Mesenchymal stem cell (in vitro differentiated cells and primary cell): ENCODE measurements around the gene MSL3.

ENCODE experiments used
- DNase-seq: peaks from one replicate; pipeline ENCODE4 v3.0.0-alpha.2; 2013
- H2AFZ ChIP-seq: one replicate; pipeline ENCODE4 v1.6.1; 2013; ENCODE audit warnings: low read depth, mild to moderate bottlenecking, control low read depth, inconsistent platforms, low read length, moderate library complexity
- H2AK5ac ChIP-seq: 2 replicates; pipeline ENCODE4 v1.6.1; 2013; ENCODE audit warnings: low read length, moderate library complexity, mild to moderate bottlenecking, inconsistent platforms; ENCODE audit not compliant: severe bottlenecking
- H2BK120ac ChIP-seq: one replicate; pipeline ENCODE4 v1.6.1; 2013; ENCODE audit warnings: low read depth, mild to moderate bottlenecking, inconsistent platforms, low read length, moderate library complexity
- H2BK12ac ChIP-seq, 2 experiments: one replicate each; pipeline ENCODE4 v1.6.1; 2013; ENCODE audit warnings: inconsistent platforms in 2 of 2, low read length in 2 of 2, mild to moderate bottlenecking in 2 of 2, moderate library complexity in 2 of 2, control low read depth in 1 of 2
- H2BK15ac ChIP-seq: one replicate; pipeline ENCODE4 v1.6.1; 2013; ENCODE audit warnings: mild to moderate bottlenecking, low read depth, inconsistent platforms; ENCODE audit not compliant: poor library complexity, severe bottlenecking
- H2BK5ac ChIP-seq: 2 replicates; pipeline ENCODE4 v1.6.1; 2013; ENCODE audit warnings: low read depth, mild to moderate bottlenecking, low read length, control low read depth, inconsistent platforms; ENCODE audit not compliant: poor library complexity, severe bottlenecking
- H3K14ac ChIP-seq, 2 experiments: one replicate each; pipeline ENCODE4 v1.6.1; 2013; ENCODE audit warnings: inconsistent platforms in 2 of 2, low read length in 2 of 2, control low read depth in 1 of 2, mild to moderate bottlenecking in 1 of 2, moderate library complexity in 1 of 2
- H3K18ac ChIP-seq, 2 experiments: one replicate each; pipeline ENCODE4 v1.6.1; 2013; ENCODE audit warnings: inconsistent platforms in 2 of 2, low read length in 2 of 2, control low read depth in 1 of 2, low read depth in 1 of 2, mild to moderate bottlenecking in 1 of 2
- H3K23ac ChIP-seq, 2 experiments: one replicate each; pipeline ENCODE4 v1.6.1; 2013; ENCODE audit warnings: inconsistent platforms in 2 of 2, low read length in 2 of 2, mild to moderate bottlenecking in 2 of 2, moderate library complexity in 2 of 2, control low read depth in 1 of 2
- H3K27ac ChIP-seq: 2 replicates; pipeline ENCODE4 v1.5.1; 2013; ENCODE audit warnings: mild to moderate bottlenecking, moderate library complexity, low read length, control low read depth, inconsistent platforms; ENCODE audit not compliant: poor library complexity, severe bottlenecking
- H3K27me3 ChIP-seq, 2 experiments: 2 replicates each; pipeline versions ENCODE4 v1.6.1 to v1.7.0; 2013; ENCODE audit warnings: low read length in 2 of 2, mild to moderate bottlenecking in 2 of 2, moderate library complexity in 2 of 2, control low read depth in 1 of 2, inconsistent platforms in 1 of 2; ENCODE audit not compliant: control insufficient read depth in 1 of 2, insufficient read depth in 1 of 2
- H3K36me3 ChIP-seq, 2 experiments: 2 replicates each; pipeline versions ENCODE4 v1.6.1 to v1.7.0; 2013; ENCODE audit warnings: low read length in 2 of 2, control low read depth in 1 of 2, inconsistent platforms in 1 of 2, low read depth in 1 of 2, mild to moderate bottlenecking in 1 of 2; ENCODE audit not compliant: insufficient read depth in 2 of 2, control insufficient read depth in 1 of 2
- H3K4ac ChIP-seq, 2 experiments: one replicate each; pipeline ENCODE4 v1.6.1; 2013; ENCODE audit warnings: inconsistent platforms in 2 of 2, low read length in 2 of 2, mild to moderate bottlenecking in 2 of 2, moderate library complexity in 2 of 2, control low read depth in 1 of 2, low read depth in 1 of 2
- H3K4me1 ChIP-seq: 2 replicates; pipeline ENCODE4 v1.6.1; 2013; ENCODE audit warnings: low read depth, low read length, control low read depth; ENCODE audit not compliant: control insufficient read depth, insufficient read depth
- H3K4me2 ChIP-seq: 2 replicates; pipeline ENCODE4 v1.6.1; 2013; ENCODE audit warnings: low read length, mild to moderate bottlenecking, inconsistent platforms; ENCODE audit not compliant: poor library complexity, severe bottlenecking
- H3K4me3 ChIP-seq, 2 experiments: 2 replicates each; pipeline versions ENCODE4 v1.5.1 to v1.7.0; 2013; ENCODE audit warnings: low read length in 2 of 2, mild to moderate bottlenecking in 2 of 2, control low read depth in 1 of 2, low read depth in 1 of 2; ENCODE audit not compliant: insufficient read depth in 1 of 2
- H3K79me1 ChIP-seq: replicated peaks from 2 replicates; pipeline ENCODE4 v1.6.1; 2013; ENCODE audit warnings: mild to moderate bottlenecking, control low read depth, low read length, inconsistent platforms; ENCODE audit not compliant: poor library complexity, severe bottlenecking
- H3K9ac ChIP-seq: 2 replicates; pipeline ENCODE4 v1.7.0; 2013; ENCODE audit warnings: mild to moderate bottlenecking, low read length, moderate library complexity
- H3K9me3 ChIP-seq: 2 replicates; pipeline ENCODE4 v1.7.0; 2013; ENCODE audit warnings: mild to moderate bottlenecking, low read length; ENCODE audit not compliant: control insufficient read depth
- H4K8ac ChIP-seq: one replicate; pipeline ENCODE4 v1.6.1; 2013; ENCODE audit warnings: inconsistent platforms, mild to moderate bottlenecking, low read length, moderate library complexity
- H4K91ac ChIP-seq: one replicate; pipeline ENCODE4 v1.6.1; 2013; ENCODE audit warnings: mild to moderate bottlenecking, low read length, inconsistent platforms
- WGBS: methylation state at CpG from one replicate; pipeline ENCODE4 v1.1.7; 2013; ENCODE audit warnings: mixed read lengths; 5-methylcytosine and 5-hydroxymethylcytosine counted together

Gene MSL3

GRCh38 chrX:11786862-11787261, 28.8 kb downstream of the MSL3 start:
- no peak overlapping the region for H3K23ac ChIP-seq
- no peak overlapping the region for H2AFZ ChIP-seq
- peak overlapping the region in 1 of 2 experiments; percentile 52 for H3K4me3 ChIP-seq
- no peaks in the 10 kb centered on the region for H3K79me1 ChIP-seq
- H3K18ac ChIP-seq: no peak overlapping the region
- no peak overlapping the region for H3K14ac ChIP-seq
- H2BK12ac ChIP-seq: no peak overlapping the region
- H3K9me3 ChIP-seq: no peaks in the 10 kb centered on the region
- H2BK15ac ChIP-seq: no peak overlapping the region
- no peak overlapping the region for H2BK120ac ChIP-seq
- H3K9ac ChIP-seq: peak overlapping the region; percentile 68
- 24% methylated on average over 2 of the region's 5 CpGs for WGBS
- no peak overlapping the region for H2AK5ac ChIP-seq
- no peaks in the 10 kb centered on the region for H3K27me3 ChIP-seq
- no peaks in the 10 kb centered on the region for H3K4me1 ChIP-seq
- H4K91ac ChIP-seq: no peak overlapping the region
- no peak overlapping the region for H4K8ac ChIP-seq
- H2BK5ac ChIP-seq: no peak overlapping the region
- peak; percentile 38 for DNase-seq
- H3K4me2 ChIP-seq: no peak overlapping the region
- no peak overlapping the region for H3K4ac ChIP-seq
- H3K27ac ChIP-seq: no peak overlapping the region
- no peaks in the 10 kb centered on the region for H3K36me3 ChIP-seq

- H3K4me2 ChIP-seq: no peak overlapping the region
- H3K4ac ChIP-seq: no peak overlapping the region
- H3K79me1 ChIP-seq: no peaks in the 10 kb centered on the region
- no peak overlapping the region for H3K27ac ChIP-seq
- no peak overlapping the region for H3K14ac ChIP-seq
- 26% methylated on average over 18 of the region's 18 CpGs for WGBS
- peak overlapping the region in 1 of 2 experiments; percentile 62 for H3K18ac ChIP-seq
- H4K91ac ChIP-seq: no peak overlapping the region
- H2BK15ac ChIP-seq: no peak overlapping the region
- no peak overlapping the region for H2BK5ac ChIP-seq
- H3K9me3 ChIP-seq: no peaks in the 10 kb centered on the region
- H3K9ac ChIP-seq: peak overlapping the region; percentile 68
- H3K4me3 ChIP-seq: peak overlapping the region; percentile 17 to 52
- peak; percentile 26 for DNase-seq
- no peak overlapping the region for H2BK12ac ChIP-seq
- H4K8ac ChIP-seq: no peak overlapping the region
- H3K23ac ChIP-seq: no peak overlapping the region
- H2BK120ac ChIP-seq: no peak overlapping the region
- no peaks in the 10 kb centered on the region for H3K4me1 ChIP-seq
- no peaks in the 10 kb centered on the region for H3K27me3 ChIP-seq
- H3K36me3 ChIP-seq: no peaks in the 10 kb centered on the region
- no peak overlapping the region for H2AFZ ChIP-seq
- H2AK5ac ChIP-seq: no peak overlapping the region
Observed at GRCh38 chrX:11787564-11787963, 29.5 kb downstream of the MSL3 start.

- Histone ChIP-seq H2AK5ac (no peak overlapping the region), H3K9ac (no peak overlapping the region), H2BK120ac (no peak overlapping the region), H2BK5ac (no peak overlapping the region), H3K27me3 (no peaks in the 10 kb centered on the region), H4K8ac (no peak overlapping the region), H3K79me1 (no peaks in the 10 kb centered on the region), H3K27ac (no peak overlapping the region), H3K4me3 (no peak overlapping the region), H3K23ac (no peak overlapping the region), H3K9me3 (no peaks in the 10 kb centered on the region), H3K4me1 (no peaks in the 10 kb centered on the region), H2BK12ac (no peak overlapping the region), H4K91ac (no peak overlapping the region), H2AFZ (no peak overlapping the region), H3K14ac (no peak overlapping the region), H3K18ac (no peak overlapping the region), H2BK15ac (no peak overlapping the region), H3K4me2 (no peak overlapping the region), H3K4ac (no peak overlapping the region), H3K36me3 (no peaks in the 10 kb centered on the region)
- no peak for DNase-seq
- no CpG with 5 or more reads among the region's 1 CpG for WGBS
Observed at GRCh38 chrX:11789809-11790208, 31.8 kb downstream of the MSL3 start.

GRCh38 chrX:11791090-11791489, 33.1 kb downstream of the MSL3 start:
- Histone ChIP-seq H3K9me3 (no peaks in the 10 kb centered on the region), H2AK5ac (no peak overlapping the region), H3K18ac (no peak overlapping the region), H2BK5ac (no peak overlapping the region), H2BK15ac (no peak overlapping the region), H2AFZ (no peak overlapping the region), H3K4me1 (no peaks in the 10 kb centered on the region), H3K4ac (no peak overlapping the region), H3K79me1 (no peaks in the 10 kb centered on the region), H4K91ac (no peak overlapping the region), H3K36me3 (no peaks in the 10 kb centered on the region), H3K9ac (no peak overlapping the region), H3K14ac (no peak overlapping the region), H3K27me3 (no peaks in the 10 kb centered on the region), H2BK120ac (no peak overlapping the region), H2BK12ac (no peak overlapping the region), H3K23ac (no peak overlapping the region), H4K8ac (no peak overlapping the region), H3K4me2 (no peak overlapping the region), H3K27ac (no peak overlapping the region), H3K4me3 (no peak overlapping the region)
- no peak for DNase-seq
